ENCODE measurements around the gene SLFNL1.

SLFNL1 gene

DNA sequence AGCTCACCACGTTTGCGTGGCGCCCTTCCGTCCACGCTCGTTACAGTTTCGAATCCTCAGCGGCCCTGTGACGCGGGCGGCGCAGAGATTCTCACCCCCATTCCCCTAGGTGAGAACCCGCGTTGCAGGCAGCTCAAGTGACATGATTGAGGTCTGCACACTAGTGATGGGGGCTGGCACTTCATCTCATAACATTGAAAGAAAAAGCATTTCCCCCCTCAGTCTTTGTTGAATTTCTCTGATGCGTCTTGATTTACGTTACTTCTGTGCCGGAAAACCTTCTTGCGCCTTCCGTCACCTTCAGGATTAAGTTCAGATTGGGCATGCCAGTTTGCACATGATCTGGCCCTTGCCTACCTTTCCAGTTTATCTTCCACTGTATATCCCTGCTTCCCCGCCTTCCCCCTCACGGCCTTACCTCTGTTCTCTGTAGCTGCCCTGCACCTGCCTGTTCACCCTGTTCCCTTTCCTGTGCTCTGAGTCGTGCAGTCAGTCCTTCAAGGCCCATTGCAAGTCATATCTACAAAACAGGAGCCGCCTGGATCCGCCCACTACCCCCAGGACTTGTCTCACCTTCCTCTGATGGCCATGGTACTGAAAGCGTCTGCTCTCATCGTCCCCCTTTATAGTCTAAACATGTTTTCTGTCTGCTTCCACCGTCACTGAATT is 40.9 kb downstream of the SLFNL1 start:
- peak; percentile 55 for DNase-seq (ENCODE audit: low spot score)
- TF ChIP-seq CTCF (IDR thresholded peaks at IDR 0.05; ENCODE audit: extremely low read depth, missing control alignments): no peak

GRCh38 chr1:40980068-40980452 is 41.5 kb downstream of the SLFNL1 start:
- TF ChIP-seq CTCF (IDR thresholded peaks at IDR 0.05; ENCODE audit: extremely low read depth, missing control alignments): no peak
- DNase-seq (ENCODE audit: low spot score): no peak

- peak; percentile 100 for DNase-seq (ENCODE audit: low spot score)
- TF ChIP-seq CTCF (IDR thresholded peaks at IDR 0.05; ENCODE audit: extremely low read depth, missing control alignments): peak; percentile 16
Observed at GRCh38 chr1:40979241-40980067, 42.1 kb downstream of the SLFNL1 start, which contains the start of gene CTPS1. TSS of gene CTPS1 (plus strand) at chr1:40979696. CDS start at chr1:40983291, 3,595 bp downstream.

- DNase-seq (ENCODE audit: low spot score): no peak
- no peak for TF ChIP-seq CTCF (IDR thresholded peaks at IDR 0.05; ENCODE audit: extremely low read depth, missing control alignments)
Observed at GRCh38 chr1:40978886-40979240, 42.7 kb downstream of the SLFNL1 start.

GRCh38 chr1:40977716-40978115 is 43.8 kb downstream of the SLFNL1 start:
- DNase-seq (ENCODE audit: low spot score): no peak

DNA sequence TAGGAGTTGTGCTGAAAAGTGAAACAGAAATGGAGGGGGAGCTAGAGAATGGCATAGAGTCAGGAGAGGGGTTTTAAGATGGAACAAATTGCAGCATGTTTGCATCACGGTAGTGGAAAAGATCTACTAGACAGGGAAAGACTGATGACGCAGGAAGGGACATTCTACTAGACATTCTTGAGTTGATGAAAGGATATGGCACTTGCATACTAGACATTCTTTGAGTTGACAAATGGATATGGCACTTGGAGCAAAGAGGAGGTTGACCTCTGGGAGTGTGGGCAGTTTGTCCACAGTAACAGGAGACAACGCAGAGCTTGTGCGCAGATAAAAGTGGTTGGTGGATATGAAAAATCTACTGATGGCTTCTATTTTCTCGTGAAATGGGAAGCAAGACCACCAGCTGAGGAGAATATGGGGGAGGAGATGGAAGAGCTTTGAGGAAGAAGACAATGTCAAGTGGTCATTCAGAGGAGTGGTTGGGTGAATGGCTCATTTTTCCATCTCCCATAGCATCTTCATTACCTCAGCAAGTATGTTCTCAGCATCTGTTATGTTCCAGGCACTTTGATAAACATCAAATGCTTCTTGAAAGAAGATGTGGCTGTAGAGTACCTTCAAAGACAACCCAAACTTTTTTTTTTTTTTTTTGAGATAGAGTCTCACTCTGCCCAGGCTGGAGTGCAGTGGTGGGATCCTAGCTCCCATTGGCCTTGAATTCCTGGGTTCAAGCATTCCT is 44.4 kb downstream of the SLFNL1 start:
- no peak for TF ChIP-seq CTCF (IDR thresholded peaks at IDR 0.05; ENCODE audit: extremely low read depth, missing control alignments)
- no peak for DNase-seq (ENCODE audit: low spot score)

More at GRCh38 chr1:40977716-40978115, 43.8 kb downstream of the SLFNL1 start:
- no peak for TF ChIP-seq CTCF (IDR thresholded peaks at IDR 0.05; ENCODE audit: extremely low read depth, missing control alignments)

GRCh38 chr1:40974945-40975344 is 46.6 kb downstream of the SLFNL1 start:
- no peak for DNase-seq (ENCODE audit: low spot score)
- TF ChIP-seq CTCF (IDR thresholded peaks at IDR 0.05; ENCODE audit: extremely low read depth, missing control alignments): no peak
